ENCODE results near the gene TBC1D26.
"Not testable (repeated sequence)": the region's sequence is repeated elsewhere in the genome, so short reads cannot be mapped to it uniquely, and the experiment has no call there.

The TBC1D26 gene

GRCh38 chr17:15744074-15744676, 12.1 kb downstream of the TBC1D26 start:
- no peak for FAIRE-seq

DNA sequence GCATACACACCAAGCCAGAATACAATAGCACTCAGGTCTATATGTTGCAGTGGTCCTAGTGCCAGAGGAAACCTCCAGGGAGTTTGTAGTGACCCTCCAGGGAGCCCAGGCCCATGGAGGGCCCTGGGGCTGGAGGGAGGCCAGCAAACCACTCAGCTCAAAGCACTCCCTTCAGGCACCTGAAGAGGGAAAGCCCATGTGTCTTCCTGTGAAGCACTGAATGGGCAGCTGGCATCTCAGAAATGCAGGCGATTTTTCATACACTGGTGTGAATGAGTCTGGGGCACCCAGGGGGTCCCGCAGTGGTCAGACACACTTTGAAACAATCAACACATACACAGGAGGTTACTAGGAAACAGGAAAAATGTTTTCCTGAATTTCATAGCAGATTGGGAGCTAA, 12.8 kb downstream of the TBC1D26 start:
- FAIRE-seq: no peak

- FAIRE-seq: not testable (repeated sequence)
Measured at GRCh38 chr17:15749403-15749802, 17.3 kb downstream of the TBC1D26 start.

- not testable (repeated sequence) for FAIRE-seq
Measured at GRCh38 chr17:15768865-15769533, 36.9 kb downstream of the TBC1D26 start.

DNA sequence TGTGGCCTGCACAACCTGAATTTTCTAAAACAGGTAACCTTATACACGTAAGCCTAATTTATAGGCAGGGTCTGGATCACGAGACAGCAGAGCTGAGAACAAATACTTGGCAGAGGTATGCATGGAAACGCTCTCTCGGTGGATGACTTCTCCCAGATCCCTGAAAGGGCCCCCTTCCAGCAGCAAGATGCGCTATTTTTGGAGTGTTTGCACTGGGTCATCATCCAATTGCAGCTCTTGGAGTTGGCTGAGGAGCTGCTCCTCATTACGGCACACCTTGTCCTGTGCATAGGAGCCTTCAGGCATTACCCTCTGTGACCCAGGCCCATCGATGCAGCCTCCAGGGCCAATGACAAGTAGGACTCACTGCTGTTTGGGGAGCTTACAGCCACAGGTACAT, 38.6 kb downstream of the TBC1D26 start:
- FAIRE-seq: not testable (repeated sequence)

DNA sequence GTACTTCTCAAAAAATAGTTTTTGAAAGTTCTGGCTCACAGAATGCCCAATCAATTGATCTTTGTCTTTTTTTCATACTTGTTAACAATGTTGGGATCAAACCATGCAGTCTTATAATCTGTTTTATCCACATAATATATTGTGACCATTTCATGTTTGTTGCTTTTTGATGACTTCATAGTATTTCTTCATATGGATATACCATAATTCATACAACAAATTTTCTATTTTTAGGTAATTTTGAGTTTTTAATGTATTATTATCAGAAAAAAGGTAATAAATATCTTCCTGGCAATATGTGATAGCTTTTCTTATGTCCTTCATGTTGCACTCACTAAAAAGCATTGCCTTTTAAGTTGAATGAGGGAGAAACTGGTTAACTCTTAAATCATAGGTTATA, 44.8 kb downstream of the TBC1D26 start:
- FAIRE-seq: no peak

DNA sequence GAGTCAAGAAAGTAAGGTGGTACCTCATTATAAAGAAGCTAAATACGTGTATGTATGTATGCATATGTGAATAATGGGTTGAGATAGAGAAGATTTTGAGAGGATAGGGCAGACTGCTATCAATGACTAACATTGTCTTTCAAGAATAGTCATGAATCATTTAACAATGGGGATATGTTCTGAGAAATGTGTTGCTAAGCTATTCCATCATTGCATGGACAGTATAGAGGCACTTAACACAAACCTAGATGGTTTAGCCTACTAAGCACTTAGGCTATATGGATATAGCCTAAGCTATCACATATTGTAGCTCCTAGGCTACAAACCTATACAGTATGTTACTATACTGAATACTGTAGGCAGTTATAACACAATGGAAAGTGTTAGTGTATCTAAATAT, 45.2 kb downstream of the TBC1D26 start:
- no peak for FAIRE-seq

GRCh38 chr17:15777717-15778116, 45.6 kb downstream of the TBC1D26 start:
- no peak for FAIRE-seq

DNA sequence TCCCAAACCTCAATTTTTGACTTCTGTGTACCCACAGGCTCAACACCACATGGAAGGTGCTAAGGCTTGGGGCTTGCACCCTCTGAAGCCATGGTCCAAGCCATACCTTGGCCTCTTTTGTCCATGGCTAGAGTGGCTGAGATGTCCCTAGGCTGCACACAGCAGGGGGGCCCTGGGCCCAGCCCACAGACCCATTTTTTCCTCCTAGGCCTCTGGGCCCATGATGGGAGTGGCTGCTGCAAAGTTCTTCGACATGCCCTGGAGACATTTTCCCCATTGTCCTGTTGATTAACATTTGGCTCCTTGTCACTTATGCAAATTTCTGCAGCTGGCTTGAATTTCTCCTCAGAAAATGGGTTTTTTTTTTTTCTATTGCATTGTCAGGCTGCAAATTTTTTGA, 47.0 kb downstream of the TBC1D26 start:
- FAIRE-seq: no peak

DNA sequence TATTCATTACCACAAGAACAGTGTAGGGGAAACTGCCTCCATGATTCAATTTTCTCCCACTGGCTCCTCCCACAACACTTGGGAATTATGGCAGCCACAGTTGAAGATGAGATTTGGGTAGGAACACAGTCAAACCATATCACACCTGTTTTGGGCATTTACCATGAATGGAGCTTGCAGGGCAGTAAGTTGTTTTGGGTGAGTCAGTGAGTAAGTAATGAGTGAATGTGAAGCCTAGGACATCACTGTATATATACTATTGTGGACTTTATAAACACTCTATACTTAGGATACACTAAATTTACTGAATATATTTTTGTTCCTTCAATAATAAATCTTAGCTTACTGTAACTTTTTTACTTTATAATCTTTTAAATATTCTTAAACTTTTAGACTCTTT, 48.1 kb downstream of the TBC1D26 start:
- FAIRE-seq: no peak

DNA sequence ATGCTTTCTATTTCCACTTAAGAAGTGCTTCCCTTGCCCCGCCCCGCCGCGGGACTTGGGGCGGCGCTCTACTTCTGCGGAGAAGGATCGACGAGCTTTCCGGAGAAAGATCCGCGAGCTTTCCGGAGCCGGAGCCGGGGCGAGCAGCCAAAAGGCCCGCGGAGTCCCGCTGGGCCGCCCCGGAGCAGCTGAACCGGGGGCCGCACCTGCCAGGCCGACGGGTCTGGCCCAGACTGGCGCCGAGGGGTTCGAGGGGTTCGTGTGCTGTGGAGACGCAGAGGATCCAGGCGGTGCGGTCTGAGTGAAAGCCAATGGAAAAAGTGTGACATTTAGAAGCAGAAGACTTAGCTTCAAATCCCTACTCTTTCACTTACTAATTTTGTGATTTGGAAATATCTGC, 50.8 kb downstream of the TBC1D26 start:
- FAIRE-seq: no peak

DNA sequence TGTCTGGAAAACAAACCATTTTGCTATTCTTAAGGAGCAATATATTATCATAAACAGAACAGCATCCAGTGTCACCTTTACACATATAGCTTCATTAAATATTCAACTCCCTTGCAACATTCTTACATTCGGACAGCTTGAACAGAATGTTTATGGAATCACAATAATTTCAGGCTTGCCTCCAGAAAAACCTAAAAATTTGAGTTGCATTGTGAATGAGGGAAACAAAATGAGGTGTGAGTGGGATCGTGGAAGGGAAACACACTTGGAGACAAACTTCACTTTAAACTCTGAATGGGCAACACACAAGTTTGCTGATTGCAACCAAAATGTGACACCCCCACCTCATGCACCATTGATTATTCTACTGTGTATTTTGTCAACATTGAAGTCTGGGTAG, 51.4 kb downstream of the TBC1D26 start:
- FAIRE-seq: no peak

DNA sequence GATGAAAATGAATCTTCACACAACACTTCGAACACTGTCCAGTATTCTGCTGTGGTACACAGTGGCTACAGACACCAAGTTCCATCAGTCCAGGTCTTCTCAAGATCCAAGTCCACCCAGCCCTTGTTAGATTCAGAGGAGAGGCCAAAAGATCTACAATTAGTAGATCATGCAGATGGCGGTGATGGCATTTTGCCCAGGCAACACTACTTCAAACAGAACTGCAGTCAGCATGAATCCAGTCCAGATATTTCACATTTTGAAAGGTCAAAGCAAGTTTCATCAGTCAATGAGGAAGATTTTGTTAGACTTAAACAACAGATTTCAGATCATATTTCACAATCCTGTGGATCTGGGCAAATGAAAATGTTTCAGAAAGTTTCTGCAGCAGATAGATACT, 52.3 kb downstream of the TBC1D26 start:
- not testable (repeated sequence) for FAIRE-seq

DNA sequence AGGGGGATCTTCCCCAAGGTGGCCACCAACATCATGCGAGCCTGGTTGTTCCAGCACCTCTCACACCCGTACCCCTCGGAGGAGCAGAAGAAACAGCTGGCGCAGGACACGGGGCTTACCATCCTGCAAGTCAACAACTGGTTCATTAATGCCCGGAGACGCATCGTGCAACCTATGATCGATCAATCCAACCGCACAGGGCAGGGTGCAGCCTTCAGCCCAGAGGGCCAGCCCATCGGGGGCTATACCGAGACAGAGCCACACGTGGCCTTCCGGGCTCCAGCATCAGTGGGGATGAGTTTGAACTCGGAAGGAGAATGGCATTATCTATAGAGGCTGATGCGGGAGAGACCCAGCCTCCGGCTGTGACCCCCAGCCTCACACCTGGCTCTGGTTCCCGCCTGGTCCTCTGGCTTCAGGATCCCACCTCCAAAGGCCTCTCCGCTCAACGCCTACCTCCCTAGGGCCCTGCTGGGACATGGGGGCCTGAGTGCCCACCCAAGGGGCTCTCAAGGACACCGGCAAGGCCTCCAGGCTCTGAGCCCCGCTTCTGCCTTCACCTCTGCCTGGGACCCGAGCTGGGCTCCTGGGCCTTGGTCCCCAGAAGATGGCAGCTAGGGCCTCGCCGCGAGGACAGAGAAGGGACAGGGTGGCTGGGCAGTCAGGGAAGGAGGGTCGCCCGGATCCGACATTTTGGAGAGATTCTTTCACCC, 55.4 kb downstream of the TBC1D26 start:
- FAIRE-seq: not testable (repeated sequence)

GRCh38 chr17:15788365-15788764, 56.3 kb downstream of the TBC1D26 start:
- not testable (repeated sequence) for FAIRE-seq
